ENCODE data around the gene MYO10.

Gene MYO10

GRCh38 chr5:16616536-16617273, 319.4 kb downstream of the MYO10 start, which contains the start of gene RETREG1:
TSS of gene RETREG1 (minus strand) at chr5:16616997. CDS start at chr5:16616971, 26 bp downstream.
- peak; percentile 55 for DNase-seq (ENCODE audit: low read depth)

- DNase-seq (ENCODE audit: low read depth): no peak
These were observed 320.1 kb downstream of the MYO10 start for GRCh38 chr5:16615741-16616535.

GRCh38 chr5:16612007-16612406, 324.1 kb downstream of the MYO10 start:
- no peak for DNase-seq (ENCODE audit: low read depth)

All from ELR (cell line).